ENCODE measurements around the gene ASB10. TPM values are rescaled to one million over a fixed set of nuclear protein-coding genes. Genes with fewer than 3 reads are reported as not detected.

ASB10 gene
- total and polyA plus RNA-seq, 3 donors from 2014 or later = 0.18 to 0.39 TPM; not detected in 1

DNA sequence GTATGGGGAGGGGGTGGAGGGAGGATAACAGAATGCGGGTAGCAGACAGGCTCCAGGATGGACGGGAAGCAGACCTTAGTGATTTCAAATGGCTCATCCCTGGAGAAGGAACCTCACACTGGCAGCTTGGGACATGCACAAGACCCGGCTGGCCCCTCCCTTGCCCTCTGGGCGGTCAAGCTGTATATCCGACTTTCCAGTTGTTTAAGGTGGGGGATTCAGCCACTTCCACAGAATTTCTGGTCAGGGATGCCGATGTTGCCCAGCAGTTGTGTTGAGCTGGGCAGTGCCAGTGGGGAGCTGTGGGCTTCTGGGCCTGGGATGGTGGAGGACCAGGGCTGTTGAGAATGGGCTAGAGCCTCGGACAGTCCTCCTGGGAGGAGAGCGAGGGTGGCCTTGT, 58.3 kb downstream of the ASB10 start:
- no peak for TF ChIP-seq CTCF (IDR thresholded peaks at IDR 0.05)
- no peak for TF ChIP-seq POLR2A (IDR thresholded peaks at IDR 0.05)
- peaks cover 1% of the 10 kb centered on the region for H3K4me1 ChIP-seq
- H3K27me3 ChIP-seq = no peaks in the 10 kb centered on the region
- WGBS, 2 donors = 82 to 87% methylated on average over 8 of the region's 8 CpGs
- no peaks in the 10 kb centered on the region for H3K9me3 ChIP-seq
- H3K4me3 ChIP-seq = no peak overlapping the region
- intact Hi-C loops (cut with DNase I; ENCODE audit: low total_unique reads) = loop anchor here (10.0 kb wide), 1 partner anchor 46 kb away; no protein-coding TSS in a partner anchor
- no peaks in the 10 kb centered on the region for H3K36me3 ChIP-seq (ENCODE audit: low read depth, missing control alignments)
- H3K27ac ChIP-seq = no peak overlapping the region
- no peak for DNase-seq

DNA sequence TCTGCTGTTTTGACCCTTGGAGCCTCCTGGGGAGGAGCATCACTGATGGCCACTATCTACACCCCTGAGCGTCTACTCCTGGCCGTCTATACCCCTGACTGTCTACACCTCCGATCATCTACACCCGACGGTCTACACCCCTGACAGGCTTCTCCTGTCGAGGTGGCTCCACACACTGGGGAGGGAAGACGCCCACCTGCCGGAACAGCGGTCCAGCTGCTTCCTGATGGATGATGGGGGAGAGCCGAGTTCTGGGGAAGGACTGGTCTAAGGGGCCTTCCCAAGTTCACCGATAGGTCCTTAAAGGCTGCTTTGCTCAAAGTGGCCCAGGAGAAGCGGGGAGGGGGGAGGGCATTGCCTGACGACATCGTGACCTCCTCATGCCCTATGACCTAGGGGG, 58.9 kb downstream of the ASB10 start:
- Histone ChIP-seq H3K27me3 (no peaks in the 10 kb centered on the region), H3K9me3 (no peaks in the 10 kb centered on the region), H3K27ac (no peak overlapping the region), H3K4me1 (peaks cover 3% of the 10 kb centered on the region), H3K4me3 (no peak overlapping the region), H3K36me3 (ENCODE audit: low read depth, missing control alignments) (no peaks in the 10 kb centered on the region)
- intact Hi-C loops (cut with DNase I; ENCODE audit: low total_unique reads) = loop anchor here (10.0 kb wide), 1 partner anchor 47 kb away; no protein-coding TSS in a partner anchor
- no peak for DNase-seq
- TF ChIP-seq CTCF (IDR thresholded peaks at IDR 0.05) = no peak
- no peak for TF ChIP-seq POLR2A (IDR thresholded peaks at IDR 0.05)
- 83 to 98% methylated on average over 9 to 14 of the region's 14 CpGs for WGBS, 2 donors

- peaks cover 6% of the 10 kb centered on the region for H3K4me1 ChIP-seq
- TF ChIP-seq CTCF (IDR thresholded peaks at IDR 0.05) (no peak), POLR2A (IDR thresholded peaks at IDR 0.05) (no peak)
- DNase-seq = no peak
- no peak overlapping the region for H3K4me3 ChIP-seq
- no peaks in the 10 kb centered on the region for H3K27me3 ChIP-seq
- no peaks in the 10 kb centered on the region for H3K36me3 ChIP-seq (ENCODE audit: low read depth, missing control alignments)
- no peaks in the 10 kb centered on the region for H3K9me3 ChIP-seq
- WGBS, 2 donors = 65% methylated on average over 10 to 19 of the region's 19 CpGs
- intact Hi-C loops (cut with DNase I; ENCODE audit: low total_unique reads) = loop anchor here (10.0 kb wide), 1 partner anchor 48 kb away; no protein-coding TSS in a partner anchor
- H3K27ac ChIP-seq = no peak overlapping the region
These were observed 60.4 kb downstream of the ASB10 start for GRCh38 chr7:151126491-151127137.

- Histone ChIP-seq H3K4me1 (peaks cover 6% of the 10 kb centered on the region), H3K9me3 (no peaks in the 10 kb centered on the region), H3K27me3 (no peaks in the 10 kb centered on the region), H3K27ac (no peak overlapping the region), H3K36me3 (ENCODE audit: low read depth, missing control alignments) (no peaks in the 10 kb centered on the region), H3K4me3 (peak overlapping the region; percentile 4 to 36)
- 47 to 54% methylated on average over 6 to 57 of the region's 58 CpGs for WGBS, 2 donors
- intact Hi-C loops (cut with DNase I; ENCODE audit: low total_unique reads) = loop anchor here (10.0 kb wide), 1 partner anchor 49 kb away; no protein-coding TSS in a partner anchor
- DNase-seq = no peak
- TF ChIP-seq CTCF (IDR thresholded peaks at IDR 0.05) (no peak), POLR2A (IDR thresholded peaks at IDR 0.05) (no peak)
These were observed 61.1 kb downstream of the ASB10 start for GRCh38 chr7:151125846-151126481.

Other genes starting within 250 kb of the ASB10 start
- 100 to 1,000 TPM; 230 to 247 TPM for gene KCNH2, start 208.9 kb downstream of the ASB10 start, total RNA-seq
- gene KCNH2, start 208.9 kb downstream of the ASB10 start, polyA plus RNA-seq (ENCODE audit: insufficient read depth, low read depth, low replicate concordance) = 82.5 TPM
- gene NOS3, start 196.2 kb downstream of the ASB10 start, total RNA-seq = 10 to 100 TPM; 25.0 to 36.6 TPM
- gene NOS3, start 196.2 kb downstream of the ASB10 start, polyA plus RNA-seq (ENCODE audit: insufficient read depth, low read depth, low replicate concordance) = 19.5 TPM
- gene ATG9B, start 162.8 kb downstream of the ASB10 start, total RNA-seq = 10 to 100 TPM; 14.9 to 29.7 TPM
- 24.8 TPM for gene ATG9B, start 162.8 kb downstream of the ASB10 start, polyA plus RNA-seq (ENCODE audit: insufficient read depth, low read depth, low replicate concordance)
- gene ABCB8, start 158.8 kb downstream of the ASB10 start, total RNA-seq = 10 to 100 TPM; 59.6 to 76.8 TPM
- 34.9 TPM for gene ABCB8, start 158.8 kb downstream of the ASB10 start, polyA plus RNA-seq (ENCODE audit: insufficient read depth, low read depth, low replicate concordance)
- 10 to 100 TPM; 27.5 to 37.9 TPM for gene ASIC3, start 138.7 kb downstream of the ASB10 start, total RNA-seq
- gene ASIC3, start 138.7 kb downstream of the ASB10 start, polyA plus RNA-seq (ENCODE audit: insufficient read depth, low read depth, low replicate concordance) = 20.8 TPM
- 10 to 100 TPM; 10.5 to 15.4 TPM for gene CDK5, start 129.4 kb downstream of the ASB10 start, total RNA-seq
- gene CDK5, start 129.4 kb downstream of the ASB10 start, polyA plus RNA-seq (ENCODE audit: insufficient read depth, low read depth, low replicate concordance) = 7.1 TPM
- 100 to 1,000 TPM; 147 to 153 TPM for gene SLC4A2, start 127.7 kb downstream of the ASB10 start, total RNA-seq
- gene SLC4A2, start 127.7 kb downstream of the ASB10 start, polyA plus RNA-seq (ENCODE audit: insufficient read depth, low read depth, low replicate concordance) = 68.9 TPM
- gene FASTK, start 106.4 kb downstream of the ASB10 start, total RNA-seq = 100 to 1,000 TPM; 114 to 124 TPM
- gene FASTK, start 106.4 kb downstream of the ASB10 start, polyA plus RNA-seq (ENCODE audit: insufficient read depth, low read depth, low replicate concordance) = 60.3 TPM
- 10 to 100 TPM; 63.2 to 68.7 TPM for gene TMUB1, start 103.8 kb downstream of the ASB10 start, total RNA-seq
- 30.8 TPM for gene TMUB1, start 103.8 kb downstream of the ASB10 start, polyA plus RNA-seq (ENCODE audit: insufficient read depth, low read depth, low replicate concordance)
- gene AGAP3, start 100.8 kb downstream of the ASB10 start, total RNA-seq = 10 to 100 TPM; 65.6 to 90.5 TPM
- gene AGAP3, start 100.8 kb downstream of the ASB10 start, polyA plus RNA-seq (ENCODE audit: insufficient read depth, low read depth, low replicate concordance) = 44.1 TPM
- 10 to 100 TPM in 1 of 2 donors, 1 to 10 TPM in 1; 2.9 to 15.6 TPM for gene GBX1, start 19.6 kb downstream of the ASB10 start, total RNA-seq
- gene GBX1, start 19.6 kb downstream of the ASB10 start, polyA plus RNA-seq (ENCODE audit: insufficient read depth, low read depth, low replicate concordance) = 7.2 TPM
- not detected for gene H2BK1, start 23.2 kb upstream of the ASB10 start, total RNA-seq
- gene H2BK1, start 23.2 kb upstream of the ASB10 start, polyA plus RNA-seq (ENCODE audit: insufficient read depth, low read depth, low replicate concordance) = not detected
- gene ABCF2, start 40.0 kb upstream of the ASB10 start, total RNA-seq = 10 to 100 TPM; 44.4 to 49.4 TPM
- 54.3 TPM for gene ABCF2, start 40.0 kb upstream of the ASB10 start, polyA plus RNA-seq (ENCODE audit: insufficient read depth, low read depth, low replicate concordance)
- gene CHPF2, start 45.2 kb upstream of the ASB10 start, total RNA-seq = 10 to 100 TPM; 66.5 to 70.5 TPM
- 22.6 TPM for gene CHPF2, start 45.2 kb upstream of the ASB10 start, polyA plus RNA-seq (ENCODE audit: insufficient read depth, low read depth, low replicate concordance)
- 100 to 1,000 TPM in 1 of 2 donors, 10 to 100 TPM in 1; 94.0 to 122 TPM for gene SMARCD3, start 61.4 kb upstream of the ASB10 start, total RNA-seq
- 55.1 TPM for gene SMARCD3, start 61.4 kb upstream of the ASB10 start, polyA plus RNA-seq (ENCODE audit: insufficient read depth, low read depth, low replicate concordance)
- 10 to 100 TPM; 57.9 to 59.6 TPM for gene NUB1, start 154.6 kb upstream of the ASB10 start, total RNA-seq
- gene NUB1, start 154.6 kb upstream of the ASB10 start, polyA plus RNA-seq (ENCODE audit: insufficient read depth, low read depth, low replicate concordance) = 140 TPM
- 10 to 100 TPM in 1 of 2 donors, 1 to 10 TPM in 1; 9.6 to 20.3 TPM for gene WDR86, start 222.8 kb upstream of the ASB10 start, total RNA-seq
- 2.8 TPM for gene WDR86, start 222.8 kb upstream of the ASB10 start, polyA plus RNA-seq (ENCODE audit: insufficient read depth, low read depth, low replicate concordance)